ENCODE results near the gene DAPK2.

Gene DAPK2

GRCh38 chr15:63857461-63857856 is 188.8 kb downstream of the DAPK2 start:
- no peak for DNase-seq

Data from effector CD4-positive, alpha-beta T cell (primary cell).